HepG2 (cell line): Measurements from ENCODE around the gene EPB41L1. TPM values are rescaled to one million over a fixed set of nuclear protein-coding genes. Genes with fewer than 3 reads are reported as not detected.

Experiments used
- CCDC6 ChIP-seq: sonication (generic); formaldehyde crosslinking; IDR thresholded peaks from 2 replicates; pipeline ENCODE4 v1.8.1; 2022; ENCODE audit warnings: mild to moderate bottlenecking, missing genetic modification reagents, moderate library complexity
- ESRRA ChIP-seq: sonication (generic); formaldehyde crosslinking; IDR thresholded peaks from 2 replicates; pipeline ENCODE4 v1.5.1; 2020; ENCODE audit warnings: mild to moderate bottlenecking, low read depth, missing genetic modification reagents
- FOXC1 ChIP-seq: sonication (generic); formaldehyde crosslinking; IDR thresholded peaks from 2 replicates; pipeline ENCODE4 v1.8.0; 2022; ENCODE audit warnings: mild to moderate bottlenecking, missing genetic modification reagents, borderline replicate concordance
- HOXA3 ChIP-seq: sonication (generic); formaldehyde crosslinking; IDR thresholded peaks from 2 replicates; pipeline ENCODE4 v1.5.0; 2020; ENCODE audit warnings: missing genetic modification reagents
- JUN ChIP-seq: sonication (generic); formaldehyde crosslinking; IDR thresholded peaks from 2 replicates; pipeline ENCODE4 v1.4.0; 2020; ENCODE audit warnings: mild to moderate bottlenecking, missing genetic modification reagents
- KDM4B ChIP-seq: sonication (generic); formaldehyde crosslinking; IDR thresholded peaks from 2 replicates; pipeline ENCODE4 v1.4.0; 2020; ENCODE audit warnings: missing genetic modification reagents
- KLF11 ChIP-seq: IDR thresholded peaks from 2 replicates; pipeline ENCODE4 v1.6.1; 2016; ENCODE audit warnings: missing compliant biosample characterization
- KMT2B ChIP-seq: IDR thresholded peaks from 2 replicates; pipeline ENCODE4 v1.6.1; 2016; ENCODE audit warnings: missing genetic modification reagents, missing compliant biosample characterization
- NFATC3 ChIP-seq: sonication (generic); formaldehyde crosslinking; IDR thresholded peaks from 2 replicates; pipeline ENCODE4 v1.5.1; 2020; ENCODE audit warnings: mild to moderate bottlenecking, missing genetic modification reagents
- PTBP1 ChIP-seq: fragments of 200-400 bp; formaldehyde crosslinking; IDR thresholded peaks from 2 replicates; pipeline ENCODE4 v1.6.1; 2018; ENCODE audit warnings: low read length, low read depth; ENCODE audit not compliant: poor library complexity, severe bottlenecking
- RARG ChIP-seq: sonication (generic); formaldehyde crosslinking; IDR thresholded peaks from 2 replicates; pipeline ENCODE4 v1.4.0; 2020; ENCODE audit warnings: low read depth, mild to moderate bottlenecking, missing genetic modification reagents
- SRSF9 ChIP-seq: fragments of 200-400 bp; formaldehyde crosslinking; IDR thresholded peaks from 2 replicates; pipeline ENCODE4 v1.6.1; 2018; ENCODE audit warnings: borderline replicate concordance, mild to moderate bottlenecking, low read depth, low read length; ENCODE audit not compliant: insufficient read depth, poor library complexity, severe bottlenecking
- ZC3H4 ChIP-seq: sonication (generic); formaldehyde crosslinking; IDR thresholded peaks from 2 replicates; pipeline ENCODE4 v1.4.0; 2020; ENCODE audit warnings: missing genetic modification reagents, borderline replicate concordance
- ZFAT ChIP-seq: sonication (generic); formaldehyde crosslinking; conservative IDR thresholded peaks from 2 replicates; pipeline ENCODE4 v1.8.1; 2023; ENCODE audit warnings: missing genetic modification reagents, inconsistent platforms
- ZNF180 ChIP-seq: sonication (generic); formaldehyde crosslinking; IDR thresholded peaks from 2 replicates; pipeline ENCODE4 v1.4.0; 2020; ENCODE audit warnings: low read depth, missing genetic modification reagents, borderline replicate concordance
- ZNF232 ChIP-seq: sonication (generic); formaldehyde crosslinking; IDR thresholded peaks from 2 replicates; pipeline ENCODE4 v1.4.0; 2020; ENCODE audit warnings: missing genetic modification reagents, borderline replicate concordance
- ZNF354B ChIP-seq: sonication (generic); formaldehyde crosslinking; IDR thresholded peaks from 2 replicates; pipeline ENCODE4 v1.8.0; 2022; ENCODE audit warnings: mild to moderate bottlenecking, missing genetic modification reagents
- ZNF44 ChIP-seq: sonication (generic); formaldehyde crosslinking; IDR thresholded peaks from 2 replicates; pipeline ENCODE4 v1.5.1; 2020; ENCODE audit warnings: mild to moderate bottlenecking, missing genetic modification reagents
- ZNF510 ChIP-seq: sonication (generic); formaldehyde crosslinking; IDR thresholded peaks from 2 replicates; pipeline ENCODE4 v1.4.0; 2020; ENCODE audit warnings: low read depth, mild to moderate bottlenecking, missing genetic modification reagents
- ZNF547 ChIP-seq: sonication (generic); formaldehyde crosslinking; IDR thresholded peaks from 2 replicates; pipeline ENCODE4 v1.5.1; 2020; ENCODE audit warnings: mild to moderate bottlenecking, missing genetic modification reagents
- ZNF549 ChIP-seq: sonication (generic); formaldehyde crosslinking; IDR thresholded peaks from 2 replicates; pipeline ENCODE4 v1.5.0; 2020; ENCODE audit warnings: missing genetic modification reagents
- ZNF552 ChIP-seq: sonication (generic); formaldehyde crosslinking; IDR thresholded peaks from 2 replicates; pipeline ENCODE4 v1.9.0; 2022; ENCODE audit warnings: missing genetic modification reagents, mild to moderate bottlenecking, borderline replicate concordance
- ZNF83 ChIP-seq: sonication (generic); formaldehyde crosslinking; IDR thresholded peaks from 2 replicates; pipeline ENCODE4 v1.4.0; 2020; ENCODE audit warnings: missing genetic modification reagents, mild to moderate bottlenecking, borderline replicate concordance
- polyA plus RNA-seq, 8 experiments: library from polyadenylated mRNA; depleted of rRNA in 3 of 8; stranded (reverse) in 7 of 8; unstranded in 1 of 8; fragments of >200 nt; fragmentation: Illumina TruSeq in 4 of 8; extraction: Trizol in 4 of 8; gene quantifications; 2 replicates each; pipeline versions ENCODE4 v1.2.1 to v1.2.3, GENCODE V29; 2011 to 2016; ENCODE audit warnings: low read depth in 4 of 8, missing spikeins in 1 of 8, mixed read lengths in 1 of 8; ENCODE audit not compliant: insufficient read depth in 1 of 8
- total RNA-seq, 5 experiments: library from RNA; depleted of rRNA; stranded (reverse); fragments of >200 nt; fragmentation: Illumina TruSeq; extraction: Trizol; gene quantifications; 2 replicates each; pipeline ENCODE4 v1.2.3, GENCODE V29; 2016; ENCODE audit warnings: low read depth in 1 of 5
- TF ChIP-seq, protein P1 (sequence below): sonication (generic); formaldehyde crosslinking; IDR thresholded peaks from 2 replicates; pipeline ENCODE4 v1.4.0; 2020; ENCODE audit warnings: mild to moderate bottlenecking, missing genetic modification reagents
- TF ChIP-seq, protein P2 (sequence below): fragments of 450-650 bp; IDR thresholded peaks from 2 replicates; pipeline ENCODE4 v1.6.1; 2017
- TF ChIP-seq, protein P3 (sequence below): IDR thresholded peaks from 2 replicates; pipeline ENCODE4 v1.6.1; 2016; ENCODE audit warnings: missing compliant biosample characterization, missing genetic modification reagents, borderline replicate concordance
- TF ChIP-seq, protein P4 (sequence below): sonication (generic); formaldehyde crosslinking; conservative IDR thresholded peaks from 2 replicates; pipeline ENCODE4 v1.8.0; 2022; ENCODE audit warnings: mild to moderate bottlenecking, moderate library complexity, missing genetic modification reagents

The EPB41L1 gene
- total and polyA plus RNA-seq, 2 of the 13 experiments (the other 11 are each of a cell fraction or from before 2014, with no cell fraction given), result 16.7 to 39.0 TPM

DNA sequence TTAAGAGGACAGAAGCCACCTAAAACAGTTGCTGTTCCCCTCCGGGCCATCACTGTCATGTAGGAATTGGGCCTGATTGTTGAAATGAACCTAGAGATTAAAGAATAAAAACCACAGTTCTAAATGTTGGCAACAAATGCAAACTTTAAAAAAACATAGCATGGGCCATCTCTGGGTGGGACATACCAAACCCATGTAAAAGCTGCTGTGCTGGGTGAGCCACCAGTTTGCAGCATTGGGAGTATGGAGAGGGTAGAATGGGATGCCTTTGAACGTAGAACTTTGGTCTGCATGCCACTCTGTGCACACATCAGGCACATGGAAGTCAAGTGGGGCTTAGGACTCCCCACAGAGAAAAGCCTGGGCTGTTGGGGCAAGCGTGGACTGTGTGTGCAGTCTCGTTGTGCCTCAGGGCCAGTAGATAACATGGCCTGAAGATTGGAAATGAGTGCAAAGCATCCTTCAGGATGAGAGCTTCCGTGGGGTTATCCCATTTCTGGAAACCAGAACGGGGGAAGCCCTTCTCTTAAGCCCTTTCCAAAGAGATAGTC is 28.1 kb downstream of the EPB41L1 start (continued):
- TF ChIP-seq HOXA3 (CRISPR knock-in tag), result no peak; the same call in 1 of the 2 replicates
- TF ChIP-seq ZNF44, result peak; percentile 17
- 0 out of 2 replicates have a peak, but pooled peaks have one; percentile 78 for TF ChIP-seq CCDC6 (CRISPR knock-in tag)
- no peak for TF ChIP-seq JUN (CRISPR knock-in tag)
- TF ChIP-seq PTBP1, result no peak
- TF ChIP-seq KDM4B (CRISPR knock-in tag), result no peak; the same call in 1 of the 2 replicates
- no peak for TF ChIP-seq KLF11 (CRISPR knock-in tag)
- TF ChIP-seq ZNF232 (CRISPR knock-in tag), result 0 out of 2 replicates have a peak, but pooled peaks have one; percentile 79
- no peak for TF ChIP-seq ZNF510
- no peak for TF ChIP-seq ZC3H4 (CRISPR knock-in tag)
- TF ChIP-seq, protein P1, sequence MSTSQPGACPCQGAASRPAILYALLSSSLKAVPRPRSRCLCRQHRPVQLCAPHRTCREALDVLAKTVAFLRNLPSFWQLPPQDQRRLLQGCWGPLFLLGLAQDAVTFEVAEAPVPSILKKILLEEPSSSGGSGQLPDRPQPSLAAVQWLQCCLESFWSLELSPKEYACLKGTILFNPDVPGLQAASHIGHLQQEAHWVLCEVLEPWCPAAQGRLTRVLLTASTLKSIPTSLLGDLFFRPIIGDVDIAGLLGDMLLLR (CRISPR knock-in tag), result peak; percentile 87
- no peak for TF ChIP-seq SRSF9
- no peak; the same call in 1 of the 2 replicates for TF ChIP-seq FOXC1 (CRISPR knock-in tag)
- TF ChIP-seq NFATC3 (CRISPR knock-in tag), result no peak
- TF ChIP-seq ZNF180 (CRISPR knock-in tag), result no peak
- TF ChIP-seq ZNF354B (CRISPR knock-in tag), result no peak
- TF ChIP-seq, protein P2, sequence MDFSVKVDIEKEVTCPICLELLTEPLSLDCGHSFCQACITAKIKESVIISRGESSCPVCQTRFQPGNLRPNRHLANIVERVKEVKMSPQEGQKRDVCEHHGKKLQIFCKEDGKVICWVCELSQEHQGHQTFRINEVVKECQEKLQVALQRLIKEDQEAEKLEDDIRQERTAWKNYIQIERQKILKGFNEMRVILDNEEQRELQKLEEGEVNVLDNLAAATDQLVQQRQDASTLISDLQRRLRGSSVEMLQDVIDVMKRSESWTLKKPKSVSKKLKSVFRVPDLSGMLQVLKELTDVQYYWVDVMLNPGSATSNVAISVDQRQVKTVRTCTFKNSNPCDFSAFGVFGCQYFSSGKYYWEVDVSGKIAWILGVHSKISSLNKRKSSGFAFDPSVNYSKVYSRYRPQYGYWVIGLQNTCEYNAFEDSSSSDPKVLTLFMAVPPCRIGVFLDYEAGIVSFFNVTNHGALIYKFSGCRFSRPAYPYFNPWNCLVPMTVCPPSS, result no peak
- no peak for TF ChIP-seq ZFAT (CRISPR knock-in tag)
- TF ChIP-seq ZNF83, result no peak
- TF ChIP-seq RARG (CRISPR knock-in tag), result no peak
- TF ChIP-seq ZNF549 (CRISPR knock-in tag), result no peak
- TF ChIP-seq ZNF547 (CRISPR knock-in tag), result no peak; the same call in 1 of the 2 replicates
- TF ChIP-seq, protein P3, sequence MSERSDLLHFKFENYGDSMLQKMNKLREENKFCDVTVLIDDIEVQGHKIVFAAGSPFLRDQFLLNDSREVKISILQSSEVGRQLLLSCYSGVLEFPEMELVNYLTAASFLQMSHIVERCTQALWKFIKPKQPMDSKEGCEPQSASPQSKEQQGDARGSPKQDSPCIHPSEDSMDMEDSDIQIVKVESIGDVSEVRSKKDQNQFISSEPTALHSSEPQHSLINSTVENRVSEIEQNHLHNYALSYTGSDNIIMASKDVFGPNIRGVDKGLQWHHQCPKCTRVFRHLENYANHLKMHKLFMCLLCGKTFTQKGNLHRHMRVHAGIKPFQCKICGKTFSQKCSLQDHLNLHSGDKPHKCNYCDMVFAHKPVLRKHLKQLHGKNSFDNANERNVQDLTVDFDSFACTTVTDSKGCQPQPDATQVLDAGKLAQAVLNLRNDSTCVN (CRISPR knock-in tag), result no peak; the same call in 1 of the 2 replicates
- TF ChIP-seq ESRRA, result no peak
- TF ChIP-seq KMT2B (CRISPR knock-in tag), result peak; percentile 11; the same call in 1 of the 2 replicates
- no peak for TF ChIP-seq ZNF552 (CRISPR knock-in tag)
- TF ChIP-seq, protein P4, sequence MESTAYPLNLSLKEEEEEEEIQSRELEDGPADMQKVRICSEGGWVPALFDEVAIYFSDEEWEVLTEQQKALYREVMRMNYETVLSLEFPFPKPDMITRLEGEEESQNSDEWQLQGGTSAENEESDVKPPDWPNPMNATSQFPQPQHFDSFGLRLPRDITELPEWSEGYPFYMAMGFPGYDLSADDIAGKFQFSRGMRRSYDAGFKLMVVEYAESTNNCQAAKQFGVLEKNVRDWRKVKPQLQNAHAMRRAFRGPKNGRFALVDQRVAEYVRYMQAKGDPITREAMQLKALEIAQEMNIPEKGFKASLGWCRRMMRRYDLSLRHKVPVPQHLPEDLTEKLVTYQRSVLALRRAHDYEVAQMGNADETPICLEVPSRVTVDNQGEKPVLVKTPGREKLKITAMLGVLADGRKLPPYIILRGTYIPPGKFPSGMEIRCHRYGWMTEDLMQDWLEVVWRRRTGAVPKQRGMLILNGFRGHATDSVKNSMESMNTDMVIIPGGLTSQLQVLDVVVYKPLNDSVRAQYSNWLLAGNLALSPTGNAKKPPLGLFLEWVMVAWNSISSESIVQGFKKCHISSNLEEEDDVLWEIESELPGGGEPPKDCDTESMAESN, result no peak
